ENCODE data around the gene CCDC181. TPM values are rescaled to one million over a fixed set of nuclear protein-coding genes. Genes with fewer than 3 reads are reported as not detected.
A peak's percentile ranks its signal among the peaks of the same experiment; 100 is the strongest.

CCDC181 gene
- total RNA-seq, 1 experiment from 2014 or later, result 0.39 TPM

GRCh38 chr1:169466259-169467230 lies 39.3 kb upstream of the CCDC181 start:
- peak; percentile 63; the same call in 1 of the 2 replicates for ATAC-seq
- POLR2A ChIA-PET, result no interaction called here
- intact Hi-C loops (cut with micrococcal nuclease; ENCODE audit: unreplicated experiment), result loop anchor here (1.0 kb wide), 1 partner anchor 80 kb away; no protein-coding TSS in a partner anchor

DNA sequence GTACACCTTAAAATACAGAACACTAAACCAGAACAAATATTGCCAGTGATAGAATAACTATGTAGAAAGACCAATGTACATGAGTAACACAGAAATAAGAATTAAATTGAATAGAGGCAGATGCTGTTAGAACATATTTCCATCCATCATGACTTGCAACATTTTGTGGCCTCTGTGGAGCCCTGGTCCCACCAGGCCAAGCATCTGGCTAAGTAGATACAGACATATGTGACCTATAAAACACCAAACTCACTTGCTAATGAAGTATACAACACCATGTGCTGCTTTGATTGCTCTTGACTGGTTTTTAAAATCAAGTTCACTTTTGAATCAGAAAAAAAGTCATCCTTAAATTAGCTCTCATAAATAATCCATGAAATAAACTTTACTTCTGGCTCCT lies 38.0 kb upstream of the CCDC181 start:
- ChIA-PET POLR2A (no interaction called here), CTCF (no interaction called here)
- ATAC-seq (no peak), DNase-seq (ENCODE audit: low read depth, low spot score) (no peak)
- in situ Hi-C loops (cut with HindIII; ENCODE audit: low pct_unique_long_range_greater_than_20kb, low sequenced_read_pairs), result no loop called here
- H3K4me3 ChIP-seq (ENCODE audit: low read depth in 2 of 2, low read length in 2 of 2), result no peak overlapping the region
- no peak overlapping the region for H3K27ac ChIP-seq (ENCODE audit: low read length)
- no peaks in the 10 kb centered on the region; the same call in 1 of the 2 replicates for H3K36me3 ChIP-seq (ENCODE audit: control insufficient read depth, insufficient read depth, low read length)
- BruUV-seq (replicated peaks), result no TSS peak
- H3K4me1 ChIP-seq (ENCODE audit: control insufficient read depth, insufficient read depth, low read length), result peaks cover 5% of the 10 kb centered on the region; the same call in 1 of the 2 replicates
- intact Hi-C loops (cut with micrococcal nuclease; ENCODE audit: unreplicated experiment), result no loop called here
- H3K27me3 ChIP-seq (ENCODE audit: control insufficient read depth, insufficient read depth, low read length), result no peaks in the 10 kb centered on the region
- no peak for TF ChIP-seq CTCF (IDR thresholded peaks at IDR 0.05)
- no peak for TF ChIP-seq TCF7L2 (IDR thresholded peaks at IDR 0.05; ENCODE audit: low read depth, low read length)
- TF ChIP-seq POLR2AphosphoS5 (IDR thresholded peaks at IDR 0.05; ENCODE audit: low read depth, low read length), result no peak
- no peak for TF ChIP-seq SIN3A (IDR thresholded peaks at IDR 0.05; ENCODE audit: borderline replicate concordance, insufficient read depth, low read depth, low read length)
- TF ChIP-seq, protein P1, sequence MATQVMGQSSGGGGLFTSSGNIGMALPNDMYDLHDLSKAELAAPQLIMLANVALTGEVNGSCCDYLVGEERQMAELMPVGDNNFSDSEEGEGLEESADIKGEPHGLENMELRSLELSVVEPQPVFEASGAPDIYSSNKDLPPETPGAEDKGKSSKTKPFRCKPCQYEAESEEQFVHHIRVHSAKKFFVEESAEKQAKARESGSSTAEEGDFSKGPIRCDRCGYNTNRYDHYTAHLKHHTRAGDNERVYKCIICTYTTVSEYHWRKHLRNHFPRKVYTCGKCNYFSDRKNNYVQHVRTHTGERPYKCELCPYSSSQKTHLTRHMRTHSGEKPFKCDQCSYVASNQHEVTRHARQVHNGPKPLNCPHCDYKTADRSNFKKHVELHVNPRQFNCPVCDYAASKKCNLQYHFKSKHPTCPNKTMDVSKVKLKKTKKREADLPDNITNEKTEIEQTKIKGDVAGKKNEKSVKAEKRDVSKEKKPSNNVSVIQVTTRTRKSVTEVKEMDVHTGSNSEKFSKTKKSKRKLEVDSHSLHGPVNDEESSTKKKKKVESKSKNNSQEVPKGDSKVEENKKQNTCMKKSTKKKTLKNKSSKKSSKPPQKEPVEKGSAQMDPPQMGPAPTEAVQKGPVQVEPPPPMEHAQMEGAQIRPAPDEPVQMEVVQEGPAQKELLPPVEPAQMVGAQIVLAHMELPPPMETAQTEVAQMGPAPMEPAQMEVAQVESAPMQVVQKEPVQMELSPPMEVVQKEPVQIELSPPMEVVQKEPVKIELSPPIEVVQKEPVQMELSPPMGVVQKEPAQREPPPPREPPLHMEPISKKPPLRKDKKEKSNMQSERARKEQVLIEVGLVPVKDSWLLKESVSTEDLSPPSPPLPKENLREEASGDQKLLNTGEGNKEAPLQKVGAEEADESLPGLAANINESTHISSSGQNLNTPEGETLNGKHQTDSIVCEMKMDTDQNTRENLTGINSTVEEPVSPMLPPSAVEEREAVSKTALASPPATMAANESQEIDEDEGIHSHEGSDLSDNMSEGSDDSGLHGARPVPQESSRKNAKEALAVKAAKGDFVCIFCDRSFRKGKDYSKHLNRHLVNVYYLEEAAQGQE (IDR thresholded peaks at IDR 0.05; ENCODE audit: insufficient read depth in 1 of 2, low read depth in 2 of 2, low read length in 1 of 2), result no peak
- H3K9me3 ChIP-seq (ENCODE audit: control insufficient read depth, insufficient read depth, low read depth, low read length), result no peaks in the 10 kb centered on the region

More at GRCh38 chr1:169466259-169467230, 39.3 kb upstream of the CCDC181 start:
- H3K27me3 ChIP-seq (ENCODE audit: control insufficient read depth, insufficient read depth, low read length), result no peaks in the 10 kb centered on the region
- no peak for DNase-seq (ENCODE audit: low read depth, low spot score)
- CTCF ChIA-PET, result interaction anchor here (0.7 kb wide), 1 partner anchor 85 kb away, joined by 4 read pairs; no protein-coding TSS in a partner anchor
- TSS peak; percentile 35 for BruUV-seq (replicated peaks)
- no peak for TF ChIP-seq POLR2AphosphoS5 (IDR thresholded peaks at IDR 0.05; ENCODE audit: low read depth, low read length)
- TF ChIP-seq CTCF (IDR thresholded peaks at IDR 0.05), result peak; percentile 60
- H3K4me3 ChIP-seq (ENCODE audit: low read depth in 2 of 2, low read length in 2 of 2), result no peak overlapping the region
- no peak overlapping the region for H3K27ac ChIP-seq (ENCODE audit: low read length)
- no peaks in the 10 kb centered on the region; the same call in 1 of the 2 replicates for H3K36me3 ChIP-seq (ENCODE audit: control insufficient read depth, insufficient read depth, low read length)
- H3K9me3 ChIP-seq (ENCODE audit: control insufficient read depth, insufficient read depth, low read depth, low read length), result no peaks in the 10 kb centered on the region
- in situ Hi-C loops (cut with HindIII; ENCODE audit: low pct_unique_long_range_greater_than_20kb, low sequenced_read_pairs), result no loop called here
- H3K4me1 ChIP-seq (ENCODE audit: control insufficient read depth, insufficient read depth, low read length), result no peaks in the 10 kb centered on the region

All from Panc1 (cell line).